ENCODE data around the gene PALLD.

- TF ChIP-seq CTCF (IDR thresholded peaks at IDR 0.05; ENCODE audit: low read depth, low read length) (no peak), POLR2A (IDR thresholded peaks at IDR 0.05; ENCODE audit: extremely low read depth, insufficient read length) (no peak), MAX (IDR thresholded peaks at IDR 0.05; ENCODE audit: low read depth, low read length) (no peak)
These were observed 214.6 kb downstream of the PALLD start for GRCh38 chr4:168711197-168712140.
